ENCODE measurements around the gene ADAMTS2. TPM values are rescaled to one million over a fixed set of nuclear protein-coding genes. Genes with fewer than 3 reads are reported as not detected.
"Not testable (repeated sequence)": the region's sequence is repeated elsewhere in the genome, so short reads cannot be mapped to it uniquely, and the experiment has no call there.

Gene ADAMTS2
- total RNA-seq, 1 experiment from 2014 or later = not detected

GRCh38 chr5:179326122-179326927, 18.9 kb downstream of the ADAMTS2 start:
- no peak overlapping the region for H3K27ac Mint-ChIP-seq (ENCODE audit: unreplicated experiment)
- H3K9me3 Mint-ChIP-seq (ENCODE audit: low read depth, unreplicated experiment) = peaks cover 4% of the 10 kb centered on the region
- H3K4me3 Mint-ChIP-seq (ENCODE audit: low read depth, unreplicated experiment) = no peak overlapping the region
- DNase-seq = no peak
- TF ChIP-seq CTCF (IDR thresholded peaks at IDR 0.05; ENCODE audit: unreplicated experiment) = no peak
- H3K36me3 Mint-ChIP-seq (ENCODE audit: insufficient read depth, unreplicated experiment) = no peaks in the 10 kb centered on the region
- intact Hi-C loops (cut with micrococcal nuclease; ENCODE audit: unreplicated experiment) = no loop called here
- BruUV-seq (replicated peaks) = no TSS peak
- H3K4me1 Mint-ChIP-seq (ENCODE audit: low read depth, unreplicated experiment) = no peaks in the 10 kb centered on the region
- CTCF ChIA-PET = interaction anchor here (0.7 kb wide), 1 partner anchor 107 kb away, joined by 3 read pairs; no protein-coding TSS in a partner anchor
- H3K27me3 Mint-ChIP-seq (ENCODE audit: unreplicated experiment) = no peaks in the 10 kb centered on the region

GRCh38 chr5:179325296-179326031, 19.8 kb downstream of the ADAMTS2 start:
- Mint-ChIP-seq H3K4me1 (ENCODE audit: low read depth, unreplicated experiment) (no peaks in the 10 kb centered on the region), H3K27me3 (ENCODE audit: unreplicated experiment) (no peaks in the 10 kb centered on the region), H3K9me3 (ENCODE audit: low read depth, unreplicated experiment) (peaks cover 4% of the 10 kb centered on the region), H3K4me3 (ENCODE audit: low read depth, unreplicated experiment) (no peak overlapping the region), H3K36me3 (ENCODE audit: insufficient read depth, unreplicated experiment) (no peaks in the 10 kb centered on the region), H3K27ac (ENCODE audit: unreplicated experiment) (no peak overlapping the region)
- CTCF ChIA-PET = interaction anchor here (0.5 kb wide), 1 partner anchor 239 kb away, joined by 4 read pairs; no protein-coding TSS in a partner anchor
- no peak for DNase-seq
- intact Hi-C loops (cut with micrococcal nuclease; ENCODE audit: unreplicated experiment) = no loop called here
- no TSS peak for BruUV-seq (replicated peaks)
- TF ChIP-seq CTCF (IDR thresholded peaks at IDR 0.05; ENCODE audit: unreplicated experiment) = no peak

GRCh38 chr5:179324760-179325295, 20.4 kb downstream of the ADAMTS2 start:
- TF ChIP-seq CTCF (IDR thresholded peaks at IDR 0.05; ENCODE audit: unreplicated experiment) = no peak
- Mint-ChIP-seq H3K4me1 (ENCODE audit: low read depth, unreplicated experiment) (no peaks in the 10 kb centered on the region), H3K4me3 (ENCODE audit: low read depth, unreplicated experiment) (no peak overlapping the region), H3K27ac (ENCODE audit: unreplicated experiment) (no peak overlapping the region), H3K36me3 (ENCODE audit: insufficient read depth, unreplicated experiment) (peaks cover under 1% of the 10 kb centered on the region), H3K27me3 (ENCODE audit: unreplicated experiment) (no peaks in the 10 kb centered on the region), H3K9me3 (ENCODE audit: low read depth, unreplicated experiment) (peaks cover 4% of the 10 kb centered on the region)
- CTCF ChIA-PET = no interaction called here
- DNase-seq = no peak
- intact Hi-C loops (cut with micrococcal nuclease; ENCODE audit: unreplicated experiment) = no loop called here
- BruUV-seq (replicated peaks) = no TSS peak

GRCh38 chr5:179324316-179324715, 20.9 kb downstream of the ADAMTS2 start:
- H3K27ac Mint-ChIP-seq (ENCODE audit: unreplicated experiment); BruUV-seq (replicated peaks); H3K4me3 Mint-ChIP-seq (ENCODE audit: low read depth, unreplicated experiment); H3K9me3 Mint-ChIP-seq (ENCODE audit: low read depth, unreplicated experiment); H3K36me3 Mint-ChIP-seq (ENCODE audit: insufficient read depth, unreplicated experiment); H3K27me3 Mint-ChIP-seq (ENCODE audit: unreplicated experiment); H3K4me1 Mint-ChIP-seq (ENCODE audit: low read depth, unreplicated experiment); CTCF ChIA-PET; intact Hi-C loops (cut with micrococcal nuclease; ENCODE audit: unreplicated experiment); DNase-seq: not testable (repeated sequence)
